ENCODE measurements around the gene STK33.

- no peak for TF ChIP-seq EZH2phosphoT487 (IDR thresholded peaks at IDR 0.05; ENCODE audit: borderline replicate concordance, low read depth)
- TF ChIP-seq CTCF (IDR thresholded peaks at IDR 0.05): no peak
- TF ChIP-seq TEAD4 (IDR thresholded peaks at IDR 0.05; ENCODE audit: borderline replicate concordance, insufficient read depth): no peak
- TF ChIP-seq JUND (IDR thresholded peaks at IDR 0.05): no peak
- no peak for TF ChIP-seq RAD21 (IDR thresholded peaks at IDR 0.05; ENCODE audit: low read length)
- TF ChIP-seq POLR2AphosphoS5 (IDR thresholded peaks at IDR 0.05; ENCODE audit: low read depth, low read length): no peak
- TF ChIP-seq FOXJ3 (CRISPR knock-in tag; IDR thresholded peaks at IDR 0.05): no peak
- no peak for TF ChIP-seq MXI1 (IDR thresholded peaks at IDR 0.05; ENCODE audit: low read depth, low read length)
- no peak for TF ChIP-seq MAX (IDR thresholded peaks at IDR 0.05; ENCODE audit: low read depth)
- TF ChIP-seq GABPA (IDR thresholded peaks at IDR 0.05; ENCODE audit: low read depth): no peak
- TF ChIP-seq, protein P1, sequence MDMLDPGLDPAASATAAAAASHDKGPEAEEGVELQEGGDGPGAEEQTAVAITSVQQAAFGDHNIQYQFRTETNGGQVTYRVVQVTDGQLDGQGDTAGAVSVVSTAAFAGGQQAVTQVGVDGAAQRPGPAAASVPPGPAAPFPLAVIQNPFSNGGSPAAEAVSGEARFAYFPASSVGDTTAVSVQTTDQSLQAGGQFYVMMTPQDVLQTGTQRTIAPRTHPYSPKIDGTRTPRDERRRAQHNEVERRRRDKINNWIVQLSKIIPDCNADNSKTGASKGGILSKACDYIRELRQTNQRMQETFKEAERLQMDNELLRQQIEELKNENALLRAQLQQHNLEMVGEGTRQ (IDR thresholded peaks at IDR 0.05; ENCODE audit: borderline replicate concordance, low read depth, low read length): no peak
- no peak for TF ChIP-seq TCF12 (IDR thresholded peaks at IDR 0.05)
- TF ChIP-seq, protein P2, sequence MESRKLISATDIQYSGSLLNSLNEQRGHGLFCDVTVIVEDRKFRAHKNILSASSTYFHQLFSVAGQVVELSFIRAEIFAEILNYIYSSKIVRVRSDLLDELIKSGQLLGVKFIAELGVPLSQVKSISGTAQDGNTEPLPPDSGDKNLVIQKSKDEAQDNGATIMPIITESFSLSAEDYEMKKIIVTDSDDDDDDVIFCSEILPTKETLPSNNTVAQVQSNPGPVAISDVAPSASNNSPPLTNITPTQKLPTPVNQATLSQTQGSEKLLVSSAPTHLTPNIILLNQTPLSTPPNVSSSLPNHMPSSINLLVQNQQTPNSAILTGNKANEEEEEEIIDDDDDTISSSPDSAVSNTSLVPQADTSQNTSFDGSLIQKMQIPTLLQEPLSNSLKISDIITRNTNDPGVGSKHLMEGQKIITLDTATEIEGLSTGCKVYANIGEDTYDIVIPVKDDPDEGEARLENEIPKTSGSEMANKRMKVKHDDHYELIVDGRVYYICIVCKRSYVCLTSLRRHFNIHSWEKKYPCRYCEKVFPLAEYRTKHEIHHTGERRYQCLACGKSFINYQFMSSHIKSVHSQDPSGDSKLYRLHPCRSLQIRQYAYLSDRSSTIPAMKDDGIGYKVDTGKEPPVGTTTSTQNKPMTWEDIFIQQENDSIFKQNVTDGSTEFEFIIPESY (IDR thresholded peaks at IDR 0.05; ENCODE audit: borderline replicate concordance, low read depth): no peak
These were observed 222.5 kb downstream of the STK33 start for GRCh38 chr11:8371516-8371884.
